Measurements from ENCODE around the gene WDR11. TPM values are rescaled to one million over a fixed set of nuclear protein-coding genes. Genes with fewer than 3 reads are reported as not detected.

WDR11 gene
- total RNA-seq, 1 experiment from 2014 or later: 48.3 TPM

DNA sequence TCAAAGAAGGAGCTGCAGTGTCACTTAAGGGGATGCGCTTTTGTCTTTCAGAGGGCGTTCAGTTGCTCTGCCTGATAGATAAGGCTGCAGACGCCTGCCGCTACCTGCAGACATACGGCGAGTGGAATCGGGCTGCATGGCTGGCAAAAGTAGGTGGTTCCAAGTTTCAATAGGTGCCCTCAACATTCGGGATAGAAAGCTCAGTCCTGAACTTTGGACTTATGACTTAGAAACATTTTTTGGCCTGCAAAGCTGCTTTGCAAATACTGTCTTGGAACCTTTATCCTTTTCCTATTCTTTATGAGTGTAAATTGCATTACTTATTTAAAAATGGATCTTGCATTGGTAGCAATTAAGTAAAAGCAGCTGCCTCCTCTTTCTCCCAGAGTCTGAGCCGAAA, 54.1 kb downstream of the WDR11 start:
- Histone ChIP-seq H3K4me3 (replicated peaks in 1 of 2; ENCODE audit: low read depth in 1 of 2, low read length in 2 of 2) (no peak overlapping the region), H3K27ac (ENCODE audit: low read depth, low read length) (no peak overlapping the region), H3K36me3 (ENCODE audit: control insufficient read depth in 1 of 2, insufficient read depth in 2 of 2, low read length in 2 of 2) (peaks cover 15 to 44% of the 10 kb centered on the region in 2 experiments), H2AFZ (ENCODE audit: low read depth, low read length, poor library complexity, severe bottlenecking) (no peak overlapping the region), H3K4me2 (ENCODE audit: low read length) (no peak overlapping the region), H3K9ac (ENCODE audit: low read length) (no peak overlapping the region), H3K4me1 (ENCODE audit: control insufficient read depth in 1 of 2, insufficient read depth in 2 of 2, low read length in 2 of 2) (no peaks in the 10 kb centered on the region), H3K9me3 (ENCODE audit: control insufficient read depth in 1 of 2, insufficient read depth in 1 of 2, low read depth in 1 of 2, low read length in 2 of 2) (no peaks in the 10 kb centered on the region), H4K20me1 (ENCODE audit: insufficient read depth) (no peaks in the 10 kb centered on the region), H3K9me2 (ENCODE audit: insufficient read depth) (no peaks in the 10 kb centered on the region), H3K27me3 (ENCODE audit: insufficient read depth, low read length) (no peaks in the 10 kb centered on the region), H3K79me2 (ENCODE audit: insufficient read depth, low read length) (no peaks in the 10 kb centered on the region)
- DNase-seq (ENCODE audit: low read depth, low spot score): no peak
- intact Hi-C loops (cut with micrococcal nuclease): no loop called here
- CTCF ChIA-PET: no interaction called here
- RAD21 ChIA-PET (ENCODE audit: low non-redundant PET in 1 of 2, low total read pairs in 2 of 2, uncharacterized antibody in 2 of 2, unreplicated experiment in 2 of 2): no interaction called here
- TF ChIP-seq JUND (IDR thresholded peaks at IDR 0.05) (no peak), FOSL1 (IDR thresholded peaks at IDR 0.05; ENCODE audit: low read depth) (no peak), RAD21 (IDR thresholded peaks at IDR 0.05; ENCODE audit: low read depth) (no peak), ELF1 (IDR thresholded peaks at IDR 0.05; ENCODE audit: borderline replicate concordance, low read depth) (no peak), EZH2 (IDR thresholded peaks at IDR 0.05) (no peak), POLR2AphosphoS5 (IDR thresholded peaks at IDR 0.05; ENCODE audit: low read depth, low read length) (no peak), CEBPB (IDR thresholded peaks at IDR 0.05; ENCODE audit: low read depth) (no peak), SP1 (IDR thresholded peaks at IDR 0.05; ENCODE audit: low read depth) (no peak), CBX3 (IDR thresholded peaks at IDR 0.05; ENCODE audit: low read depth) (no peak), POLR2A (IDR thresholded peaks at IDR 0.05; ENCODE audit: borderline replicate concordance, extremely low read depth, insufficient read depth, insufficient read length) (no peak)
- TF ChIP-seq, protein P1, sequence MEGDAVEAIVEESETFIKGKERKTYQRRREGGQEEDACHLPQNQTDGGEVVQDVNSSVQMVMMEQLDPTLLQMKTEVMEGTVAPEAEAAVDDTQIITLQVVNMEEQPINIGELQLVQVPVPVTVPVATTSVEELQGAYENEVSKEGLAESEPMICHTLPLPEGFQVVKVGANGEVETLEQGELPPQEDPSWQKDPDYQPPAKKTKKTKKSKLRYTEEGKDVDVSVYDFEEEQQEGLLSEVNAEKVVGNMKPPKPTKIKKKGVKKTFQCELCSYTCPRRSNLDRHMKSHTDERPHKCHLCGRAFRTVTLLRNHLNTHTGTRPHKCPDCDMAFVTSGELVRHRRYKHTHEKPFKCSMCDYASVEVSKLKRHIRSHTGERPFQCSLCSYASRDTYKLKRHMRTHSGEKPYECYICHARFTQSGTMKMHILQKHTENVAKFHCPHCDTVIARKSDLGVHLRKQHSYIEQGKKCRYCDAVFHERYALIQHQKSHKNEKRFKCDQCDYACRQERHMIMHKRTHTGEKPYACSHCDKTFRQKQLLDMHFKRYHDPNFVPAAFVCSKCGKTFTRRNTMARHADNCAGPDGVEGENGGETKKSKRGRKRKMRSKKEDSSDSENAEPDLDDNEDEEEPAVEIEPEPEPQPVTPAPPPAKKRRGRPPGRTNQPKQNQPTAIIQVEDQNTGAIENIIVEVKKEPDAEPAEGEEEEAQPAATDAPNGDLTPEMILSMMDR (IDR thresholded peaks at IDR 0.05 in 2 of 3, conservative IDR thresholded peaks at IDR 0.05 in 1 of 3; ENCODE audit: borderline replicate concordance in 1 of 3, insufficient read depth in 1 of 3, low read depth in 2 of 3, low read length in 2 of 3): no peak
- TF ChIP-seq, protein P2, sequence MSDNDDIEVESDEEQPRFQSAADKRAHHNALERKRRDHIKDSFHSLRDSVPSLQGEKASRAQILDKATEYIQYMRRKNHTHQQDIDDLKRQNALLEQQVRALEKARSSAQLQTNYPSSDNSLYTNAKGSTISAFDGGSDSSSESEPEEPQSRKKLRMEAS (IDR thresholded peaks at IDR 0.05): no peak
- TF ChIP-seq, protein P3, sequence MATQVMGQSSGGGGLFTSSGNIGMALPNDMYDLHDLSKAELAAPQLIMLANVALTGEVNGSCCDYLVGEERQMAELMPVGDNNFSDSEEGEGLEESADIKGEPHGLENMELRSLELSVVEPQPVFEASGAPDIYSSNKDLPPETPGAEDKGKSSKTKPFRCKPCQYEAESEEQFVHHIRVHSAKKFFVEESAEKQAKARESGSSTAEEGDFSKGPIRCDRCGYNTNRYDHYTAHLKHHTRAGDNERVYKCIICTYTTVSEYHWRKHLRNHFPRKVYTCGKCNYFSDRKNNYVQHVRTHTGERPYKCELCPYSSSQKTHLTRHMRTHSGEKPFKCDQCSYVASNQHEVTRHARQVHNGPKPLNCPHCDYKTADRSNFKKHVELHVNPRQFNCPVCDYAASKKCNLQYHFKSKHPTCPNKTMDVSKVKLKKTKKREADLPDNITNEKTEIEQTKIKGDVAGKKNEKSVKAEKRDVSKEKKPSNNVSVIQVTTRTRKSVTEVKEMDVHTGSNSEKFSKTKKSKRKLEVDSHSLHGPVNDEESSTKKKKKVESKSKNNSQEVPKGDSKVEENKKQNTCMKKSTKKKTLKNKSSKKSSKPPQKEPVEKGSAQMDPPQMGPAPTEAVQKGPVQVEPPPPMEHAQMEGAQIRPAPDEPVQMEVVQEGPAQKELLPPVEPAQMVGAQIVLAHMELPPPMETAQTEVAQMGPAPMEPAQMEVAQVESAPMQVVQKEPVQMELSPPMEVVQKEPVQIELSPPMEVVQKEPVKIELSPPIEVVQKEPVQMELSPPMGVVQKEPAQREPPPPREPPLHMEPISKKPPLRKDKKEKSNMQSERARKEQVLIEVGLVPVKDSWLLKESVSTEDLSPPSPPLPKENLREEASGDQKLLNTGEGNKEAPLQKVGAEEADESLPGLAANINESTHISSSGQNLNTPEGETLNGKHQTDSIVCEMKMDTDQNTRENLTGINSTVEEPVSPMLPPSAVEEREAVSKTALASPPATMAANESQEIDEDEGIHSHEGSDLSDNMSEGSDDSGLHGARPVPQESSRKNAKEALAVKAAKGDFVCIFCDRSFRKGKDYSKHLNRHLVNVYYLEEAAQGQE (IDR thresholded peaks at IDR 0.05; ENCODE audit: low read depth): no peak
- ATAC-seq: no peak
- POLR2A ChIA-PET: no interaction called here
- BruUV-seq (replicated peaks): no TSS peak

All from HCT116 (cell line).